OCI-LY1 (cell line): ENCODE results near the gene FGF14.

ENCODE experiments used
- H2AFZ ChIP-seq: fragments of 200-600 bp; sonication (generic), shearing (Covaris generic); 2 replicates; pipeline ENCODE4 v1.6.0; 2014; ENCODE audit warnings: antibody characterized with exemption, mild to moderate bottlenecking, low read length
- H3F3A ChIP-seq: fragments of 200-600 bp; sonication (generic), shearing (Covaris generic); 2 replicates; pipeline ENCODE4 v1.6.0; 2014; ENCODE audit warnings: mild to moderate bottlenecking, antibody characterized with exemption, low read length, moderate library complexity; ENCODE audit not compliant: insufficient read depth
- H3K27ac ChIP-seq: fragments of 200-600 bp; sonication (generic); 2 replicates; pipeline ENCODE4 v1.5.1; 2014; ENCODE audit warnings: low read length, mixed run types, mild to moderate bottlenecking, low read depth; ENCODE audit not compliant: poor library complexity, severe bottlenecking
- H3K27me3 ChIP-seq: fragments of 200-600 bp; sonication (generic); 2 replicates; pipeline ENCODE4 v1.6.0; 2014; ENCODE audit warnings: antibody characterized with exemption, mild to moderate bottlenecking, low read length, moderate library complexity; ENCODE audit not compliant: insufficient read depth
- H3K36me3 ChIP-seq: fragments of 200-600 bp; sonication (generic); 2 replicates; pipeline ENCODE4 v1.6.1; 2014; ENCODE audit warnings: mild to moderate bottlenecking, antibody characterized with exemption, low read length, moderate library complexity, mixed read lengths; ENCODE audit not compliant: insufficient read depth
- H3K4me1 ChIP-seq: fragments of 200-600 bp; sonication (generic); 2 replicates; pipeline ENCODE4 v1.5.1; 2014; ENCODE audit warnings: mild to moderate bottlenecking, low read length, moderate library complexity; ENCODE audit not compliant: insufficient read depth, severe bottlenecking
- H3K4me2 ChIP-seq: fragments of 200-600 bp; sonication (generic), shearing (Covaris generic); 2 replicates; pipeline ENCODE4 v1.6.1; 2014; ENCODE audit warnings: low read length
- H3K4me3 ChIP-seq: fragments of 200-600 bp; sonication (generic); 2 replicates; pipeline ENCODE4 v1.5.1; 2014; ENCODE audit warnings: low read length, low read depth, mild to moderate bottlenecking, mixed read lengths; ENCODE audit not compliant: poor library complexity, severe bottlenecking
- H3K79me2 ChIP-seq: fragments of 200-600 bp; shearing (Covaris generic); 2 replicates; pipeline ENCODE4 v1.6.1; 2016; ENCODE audit warnings: mixed run types, low read length, mixed read lengths; ENCODE audit not compliant: insufficient read depth
- H3K9ac ChIP-seq: fragments of 200-600 bp; sonication (generic), shearing (Covaris generic); 2 replicates; pipeline ENCODE4 v1.6.1; 2014; ENCODE audit warnings: mild to moderate bottlenecking, low read length, mixed read lengths
- H3K9me2 ChIP-seq: fragments of 200-600 bp; sonication (generic), shearing (Covaris generic); 2 replicates; pipeline ENCODE4 v1.6.1; 2014; ENCODE audit warnings: low read depth, mild to moderate bottlenecking, low read length, mixed read lengths
- H3K9me3 ChIP-seq: fragments of 200-600 bp; shearing (Covaris generic); 2 replicates; pipeline ENCODE4 v1.6.1; 2014; ENCODE audit warnings: low read length, mixed read lengths
- H4K20me1 ChIP-seq: fragments of 200-600 bp; sonication (generic), shearing (Covaris generic); 2 replicates; pipeline ENCODE4 v1.6.0; 2016; ENCODE audit warnings: mild to moderate bottlenecking, low read length; ENCODE audit not compliant: insufficient read depth
- CTCF ChIP-seq: fragments of 200-600 bp; sonication (generic), shearing (Covaris generic); IDR thresholded peaks from 2 replicates; pipeline ENCODE4 v1.5.1; 2017; ENCODE audit warnings: mild to moderate bottlenecking, antibody characterized with exemption, low read length, moderate library complexity, mixed read lengths
- EZH2 ChIP-seq: fragments of 200-600 bp; sonication (generic), shearing (Covaris generic); IDR thresholded peaks from 2 replicates; pipeline ENCODE4 v1.8.0; 2017; ENCODE audit warnings: borderline replicate concordance, mixed run types, mild to moderate bottlenecking, antibody characterized with exemption, low read length, moderate library complexity, mixed read lengths

The FGF14 gene

GRCh38 chr13:102280366-102280765 is 121.5 kb downstream of the FGF14 start:
- Histone ChIP-seq H3K79me2 (no peaks in the 10 kb centered on the region), H3K9me3 (no peaks in the 10 kb centered on the region)

DNA sequence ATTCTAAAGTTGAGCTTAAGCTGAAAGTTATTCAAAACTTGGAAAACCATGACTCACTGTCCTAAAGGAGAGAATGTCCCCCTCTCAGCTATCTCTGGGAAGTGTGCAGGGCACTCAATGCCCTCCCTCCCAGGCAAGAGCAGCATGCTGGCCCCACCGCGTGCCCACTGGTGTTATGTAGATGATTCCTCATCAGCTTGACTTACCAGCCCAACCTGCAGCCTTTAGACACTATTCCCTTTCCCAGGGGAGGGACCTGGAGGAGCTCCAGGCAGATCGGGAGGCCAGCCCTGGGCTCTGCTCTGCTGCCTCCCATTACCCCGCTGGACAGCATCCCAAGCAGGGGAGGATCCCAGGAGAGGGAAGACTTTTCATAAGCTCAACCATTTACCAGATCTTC is 124.6 kb downstream of the FGF14 start:
- no peaks in the 10 kb centered on the region for H3K36me3 ChIP-seq

More at GRCh38 chr13:102280366-102280765, 121.5 kb downstream of the FGF14 start:
- H2AFZ ChIP-seq, result no peak overlapping the region
- H4K20me1 ChIP-seq, result no peaks in the 10 kb centered on the region
- no peaks in the 10 kb centered on the region for H3K4me1 ChIP-seq
- no peaks in the 10 kb centered on the region for H3F3A ChIP-seq
- TF ChIP-seq EZH2, result no peak
- H3K9me2 ChIP-seq, result no peaks in the 10 kb centered on the region
- H3K27me3 ChIP-seq, result no peaks in the 10 kb centered on the region
- H3K36me3 ChIP-seq, result no peaks in the 10 kb centered on the region
- H3K4me2 ChIP-seq, result no peak overlapping the region
- H3K27ac ChIP-seq, result no peak overlapping the region
- no peak overlapping the region for H3K9ac ChIP-seq
- no peak overlapping the region for H3K4me3 ChIP-seq

GRCh38 chr13:102276404-102276803 is 125.4 kb downstream of the FGF14 start:
- Histone ChIP-seq H3K4me3 (no peak overlapping the region), H4K20me1 (no peaks in the 10 kb centered on the region), H3F3A (no peaks in the 10 kb centered on the region), H3K27ac (no peak overlapping the region), H3K4me2 (no peak overlapping the region), H3K79me2 (no peaks in the 10 kb centered on the region), H3K9me3 (no peaks in the 10 kb centered on the region), H3K36me3 (no peaks in the 10 kb centered on the region), H3K9ac (no peak overlapping the region), H3K27me3 (no peaks in the 10 kb centered on the region), H3K9me2 (no peaks in the 10 kb centered on the region), H3K4me1 (no peaks in the 10 kb centered on the region), H2AFZ (no peak overlapping the region)
- TF ChIP-seq EZH2 (no peak), CTCF (no peak)

More for the DNA sequence above, 124.6 kb downstream of the FGF14 start:
- H3K79me2 ChIP-seq, result no peaks in the 10 kb centered on the region
- no peaks in the 10 kb centered on the region for H4K20me1 ChIP-seq
- H3K27ac ChIP-seq, result no peak overlapping the region
- no peaks in the 10 kb centered on the region for H3K9me2 ChIP-seq
- no peak overlapping the region for H3K4me2 ChIP-seq
- H3F3A ChIP-seq, result no peaks in the 10 kb centered on the region
- no peaks in the 10 kb centered on the region for H3K4me1 ChIP-seq
- TF ChIP-seq CTCF (no peak), EZH2 (no peak)
- H3K9me3 ChIP-seq, result no peaks in the 10 kb centered on the region
- no peak overlapping the region for H3K4me3 ChIP-seq
- H2AFZ ChIP-seq, result no peak overlapping the region
- H3K9ac ChIP-seq, result no peak overlapping the region
- no peaks in the 10 kb centered on the region for H3K27me3 ChIP-seq

DNA sequence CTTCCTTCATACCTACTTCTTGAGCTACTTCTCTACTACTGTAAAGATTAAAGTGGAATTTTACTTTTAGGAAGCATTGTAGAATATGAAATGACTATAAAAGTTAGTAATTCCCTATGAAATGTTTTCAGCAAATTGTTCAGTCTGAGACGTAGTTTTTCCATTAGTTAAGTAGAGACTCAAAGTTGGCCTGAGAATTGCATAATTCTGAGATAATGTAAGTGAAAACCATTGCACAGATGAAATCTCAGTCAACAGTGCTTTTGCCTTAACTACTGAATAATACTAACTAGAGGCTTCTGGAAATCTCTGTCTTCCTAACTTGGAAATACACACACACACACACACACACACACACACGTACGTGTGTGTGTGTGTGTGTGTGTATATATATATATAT is 125.9 kb downstream of the FGF14 start:
- Histone ChIP-seq H3K4me1 (no peaks in the 10 kb centered on the region), H3K27ac (no peak overlapping the region), H3K9ac (no peak overlapping the region), H3K27me3 (no peaks in the 10 kb centered on the region), H3K36me3 (no peaks in the 10 kb centered on the region), H3K4me2 (no peak overlapping the region), H3K9me3 (no peaks in the 10 kb centered on the region), H3F3A (no peaks in the 10 kb centered on the region), H3K9me2 (no peaks in the 10 kb centered on the region), H3K4me3 (no peak overlapping the region), H3K79me2 (no peaks in the 10 kb centered on the region), H4K20me1 (no peaks in the 10 kb centered on the region), H2AFZ (no peak overlapping the region)
- no peak for TF ChIP-seq EZH2
- no peak for TF ChIP-seq CTCF
